GM12878 (cell line): ENCODE data around the gene CDC42SE2. TPM values are rescaled to one million over a fixed set of nuclear protein-coding genes. Genes with fewer than 3 reads are reported as not detected.
A peak's percentile ranks its signal among the peaks of the same experiment; 100 is the strongest.

Experiments used
- BHLHE40 ChIP-seq, 2 experiments: fragments of 450-650 bp in 1 of 2; IDR thresholded peaks; 2 replicates each; pipeline ENCODE4 v1.6.1; 2011 to 2017; ENCODE audit warnings: low read depth in 2 of 2, borderline replicate concordance in 1 of 2, improper control_type of control experiment in 1 of 2, low read length in 1 of 2, mild to moderate bottlenecking in 1 of 2
- BMI1 ChIP-seq: fragments of 450-650 bp; IDR thresholded peaks from 2 replicates; pipeline ENCODE4 v1.6.1; 2016; ENCODE audit warnings: mild to moderate bottlenecking, moderate library complexity, borderline replicate concordance
- BRCA1 ChIP-seq: IDR thresholded peaks from 2 replicates; pipeline ENCODE4 v1.6.1; 2011; ENCODE audit warnings: low read depth, low read length, improper control_type of control experiment
- CBFB ChIP-seq: IDR thresholded peaks from 2 replicates; pipeline ENCODE4 v1.6.1; 2016; ENCODE audit warnings: antibody characterized with exemption, low read depth
- CEBPB ChIP-seq, 2 experiments: fragments of 150-350 bp in 1 of 2; IDR thresholded peaks; 2 replicates each; pipeline ENCODE4 v1.6.1; 2012 to 2014; ENCODE audit warnings: low read depth in 2 of 2, low read length in 2 of 2, borderline replicate concordance in 1 of 2, inconsistent platforms in 1 of 2
- FOXM1 ChIP-seq: IDR thresholded peaks from 2 replicates; pipeline ENCODE4 v1.6.1; 2012; ENCODE audit warnings: low read depth, mild to moderate bottlenecking, inconsistent platforms, low read length, moderate library complexity
- HCFC1 ChIP-seq: fragments of 150-350 bp; IDR thresholded peaks from 2 replicates; pipeline ENCODE4 v1.6.1; 2014; ENCODE audit warnings: low read length
- HDAC2 ChIP-seq: fragments of 200-600 bp; sonication (generic); IDR thresholded peaks from 2 replicates; pipeline ENCODE4 v1.6.1; 2017
- HDGF ChIP-seq: fragments of 450-650 bp; IDR thresholded peaks from 2 replicates; pipeline ENCODE4 v1.6.1; 2016; ENCODE audit warnings: antibody characterized with exemption
- NR2C1 ChIP-seq: fragments of 450-650 bp; IDR thresholded peaks from 2 replicates; pipeline ENCODE4 v1.6.1; 2017; ENCODE audit warnings: antibody characterized with exemption, mild to moderate bottlenecking, moderate library complexity
- RAD21 ChIP-seq: IDR thresholded peaks from 2 replicates; pipeline ENCODE4 v1.6.1; 2011; ENCODE audit warnings: mild to moderate bottlenecking, low read depth, low read length, moderate library complexity; ENCODE audit not compliant: insufficient read depth
- STAT3 ChIP-seq: IDR thresholded peaks from 2 replicates; pipeline ENCODE4 v1.6.1; 2011; ENCODE audit warnings: low read depth, low read length, improper control_type of control experiment
- SUPT20H ChIP-seq: IDR thresholded peaks from 2 replicates; pipeline ENCODE4 v1.6.1; 2011; ENCODE audit warnings: low read depth, mild to moderate bottlenecking, low read length, moderate library complexity, borderline replicate concordance; ENCODE audit not compliant: control insufficient read depth
- TAF1 ChIP-seq: IDR thresholded peaks from 2 replicates; pipeline ENCODE4 v1.6.1; 2011; ENCODE audit warnings: mild to moderate bottlenecking, low read depth, low read length, borderline replicate concordance
- YBX1 ChIP-seq: fragments of 450-650 bp; IDR thresholded peaks from 2 replicates; pipeline ENCODE4 v1.6.1; 2016; ENCODE audit warnings: antibody characterized with exemption
- YY1 ChIP-seq: IDR thresholded peaks from 2 replicates; pipeline ENCODE4 v1.6.1; 2011; ENCODE audit warnings: low read depth, mild to moderate bottlenecking, low read length
- ZNF207 ChIP-seq: fragments of 450-650 bp; IDR thresholded peaks from 2 replicates; pipeline ENCODE4 v1.6.1; 2014; ENCODE audit warnings: antibody characterized with exemption, mild to moderate bottlenecking, borderline replicate concordance
- ZNF274 ChIP-seq: IDR thresholded peaks from one replicate; pipeline ENCODE4 v1.8.0; 2011; ENCODE audit not compliant: insufficient read length, insufficient read depth
- polyA plus RNA-seq, 11 experiments: library from polyadenylated mRNA; depleted of rRNA in 4 of 11; unstranded in 6 of 11; stranded (reverse) in 5 of 11; fragments of >200 nt; fragmentation: Nextera tagmentation in 4 of 11; fragmentation: Illumina TruSeq in 1 of 11; extraction: Ambion mirVana in 4 of 11; extraction: Trizol in 1 of 11; gene quantifications; 1 replicate in 1 of 11; 2 replicates in 10 of 11; pipeline versions ENCODE4 v1.2.1 to v1.2.3, GENCODE V29; 2011 to 2016; ENCODE audit warnings: inconsistent platforms in 2 of 11, missing spikeins in 2 of 11, low read depth in 1 of 11
- total RNA-seq, 4 experiments: library from RNA; depleted of rRNA in 3 of 4; stranded (reverse); fragments of >200 nt in 3 of 4; fragmentation: Illumina TruSeq in 1 of 4; extraction: Trizol in 1 of 4; gene quantifications; 2 replicates each; pipeline versions ENCODE4 v1.2.1 to v1.2.3, GENCODE V29; 2013 to 2021
- TF ChIP-seq, protein P1 (sequence below): fragments of 450-650 bp; IDR thresholded peaks from 2 replicates; pipeline ENCODE4 v1.6.1; 2017; ENCODE audit warnings: borderline replicate concordance
- TF ChIP-seq, protein P2 (sequence below): IDR thresholded peaks from 2 replicates; pipeline ENCODE4 v1.6.1; 2012; ENCODE audit warnings: low read length, inconsistent platforms
- TF ChIP-seq, protein P3 (sequence below): fragments of 450-650 bp; IDR thresholded peaks from 2 replicates; pipeline ENCODE4 v1.6.1; 2016; ENCODE audit warnings: mild to moderate bottlenecking, moderate library complexity, borderline replicate concordance

The CDC42SE2 gene
- total and polyA plus RNA-seq, 10 of the 15 experiments (the other 5 are each of a cell fraction or from before 2014, with no cell fraction given), result 57.0 to 148 (median 80.3) TPM

DNA sequence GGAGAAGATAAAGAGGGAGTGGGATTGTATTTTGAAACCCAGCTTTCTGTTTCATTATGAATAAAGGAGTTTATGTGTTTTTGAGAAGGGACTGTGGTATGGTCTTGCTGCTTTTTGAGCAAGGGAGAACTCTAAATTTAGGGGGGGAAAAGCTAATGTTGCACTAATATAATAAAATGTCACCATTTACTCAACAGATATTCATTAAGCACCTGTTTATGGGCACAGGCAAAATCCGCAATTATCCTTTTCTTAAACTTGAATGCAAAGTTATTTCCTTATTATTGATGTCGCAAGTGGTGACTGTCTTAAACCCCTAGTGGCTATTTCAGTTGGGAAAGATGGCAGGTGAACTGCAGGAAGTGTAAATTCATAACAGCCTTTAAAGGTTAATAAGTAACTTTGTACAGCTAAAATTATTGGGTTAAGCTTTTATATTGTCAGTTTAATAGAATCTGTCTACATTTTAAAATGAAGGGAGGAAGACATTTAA, 1.5 kb downstream of the CDC42SE2 start (continued):
- TF ChIP-seq BHLHE40 (IDR thresholded peaks at IDR 0.05; ENCODE audit: borderline replicate concordance in 1 of 2, low read depth in 2 of 2, low read length in 1 of 2) (peak in 1 of 2 experiments; percentile 51; a peak in 3 of 4 replicates), STAT3 (no peak), NR2C1 (0 out of 2 replicates have a peak, but pooled peaks have one; percentile 4), HDGF (no peak), BMI1 (0 out of 2 replicates have a peak, but pooled peaks have one; percentile 20), HCFC1 (no peak), ZNF274 (no peak), YY1 (peak; percentile 80; the same call in 1 of the 2 replicates), YBX1 (no peak), CEBPB (IDR thresholded peaks at IDR 0.05; ENCODE audit: borderline replicate concordance in 1 of 2, low read depth in 2 of 2, low read length in 2 of 2) (no peak), SUPT20H (no peak), ZNF207 (no peak), HDAC2 (no peak), RAD21 (peak; percentile 35; the same call in 1 of the 2 replicates), BRCA1 (no peak), FOXM1 (peak; percentile 32; the same call in 1 of the 2 replicates), CBFB (no peak), TAF1 (no peak)
- TF ChIP-seq, protein P1, sequence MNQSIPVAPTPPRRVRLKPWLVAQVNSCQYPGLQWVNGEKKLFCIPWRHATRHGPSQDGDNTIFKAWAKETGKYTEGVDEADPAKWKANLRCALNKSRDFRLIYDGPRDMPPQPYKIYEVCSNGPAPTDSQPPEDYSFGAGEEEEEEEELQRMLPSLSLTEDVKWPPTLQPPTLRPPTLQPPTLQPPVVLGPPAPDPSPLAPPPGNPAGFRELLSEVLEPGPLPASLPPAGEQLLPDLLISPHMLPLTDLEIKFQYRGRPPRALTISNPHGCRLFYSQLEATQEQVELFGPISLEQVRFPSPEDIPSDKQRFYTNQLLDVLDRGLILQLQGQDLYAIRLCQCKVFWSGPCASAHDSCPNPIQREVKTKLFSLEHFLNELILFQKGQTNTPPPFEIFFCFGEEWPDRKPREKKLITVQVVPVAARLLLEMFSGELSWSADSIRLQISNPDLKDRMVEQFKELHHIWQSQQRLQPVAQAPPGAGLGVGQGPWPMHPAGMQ, result no peak
- TF ChIP-seq, protein P2, sequence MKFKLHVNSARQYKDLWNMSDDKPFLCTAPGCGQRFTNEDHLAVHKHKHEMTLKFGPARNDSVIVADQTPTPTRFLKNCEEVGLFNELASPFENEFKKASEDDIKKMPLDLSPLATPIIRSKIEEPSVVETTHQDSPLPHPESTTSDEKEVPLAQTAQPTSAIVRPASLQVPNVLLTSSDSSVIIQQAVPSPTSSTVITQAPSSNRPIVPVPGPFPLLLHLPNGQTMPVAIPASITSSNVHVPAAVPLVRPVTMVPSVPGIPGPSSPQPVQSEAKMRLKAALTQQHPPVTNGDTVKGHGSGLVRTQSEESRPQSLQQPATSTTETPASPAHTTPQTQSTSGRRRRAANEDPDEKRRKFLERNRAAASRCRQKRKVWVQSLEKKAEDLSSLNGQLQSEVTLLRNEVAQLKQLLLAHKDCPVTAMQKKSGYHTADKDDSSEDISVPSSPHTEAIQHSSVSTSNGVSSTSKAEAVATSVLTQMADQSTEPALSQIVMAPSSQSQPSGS, result peak; percentile 48; the same call in 1 of the 2 replicates
- TF ChIP-seq, protein P3, sequence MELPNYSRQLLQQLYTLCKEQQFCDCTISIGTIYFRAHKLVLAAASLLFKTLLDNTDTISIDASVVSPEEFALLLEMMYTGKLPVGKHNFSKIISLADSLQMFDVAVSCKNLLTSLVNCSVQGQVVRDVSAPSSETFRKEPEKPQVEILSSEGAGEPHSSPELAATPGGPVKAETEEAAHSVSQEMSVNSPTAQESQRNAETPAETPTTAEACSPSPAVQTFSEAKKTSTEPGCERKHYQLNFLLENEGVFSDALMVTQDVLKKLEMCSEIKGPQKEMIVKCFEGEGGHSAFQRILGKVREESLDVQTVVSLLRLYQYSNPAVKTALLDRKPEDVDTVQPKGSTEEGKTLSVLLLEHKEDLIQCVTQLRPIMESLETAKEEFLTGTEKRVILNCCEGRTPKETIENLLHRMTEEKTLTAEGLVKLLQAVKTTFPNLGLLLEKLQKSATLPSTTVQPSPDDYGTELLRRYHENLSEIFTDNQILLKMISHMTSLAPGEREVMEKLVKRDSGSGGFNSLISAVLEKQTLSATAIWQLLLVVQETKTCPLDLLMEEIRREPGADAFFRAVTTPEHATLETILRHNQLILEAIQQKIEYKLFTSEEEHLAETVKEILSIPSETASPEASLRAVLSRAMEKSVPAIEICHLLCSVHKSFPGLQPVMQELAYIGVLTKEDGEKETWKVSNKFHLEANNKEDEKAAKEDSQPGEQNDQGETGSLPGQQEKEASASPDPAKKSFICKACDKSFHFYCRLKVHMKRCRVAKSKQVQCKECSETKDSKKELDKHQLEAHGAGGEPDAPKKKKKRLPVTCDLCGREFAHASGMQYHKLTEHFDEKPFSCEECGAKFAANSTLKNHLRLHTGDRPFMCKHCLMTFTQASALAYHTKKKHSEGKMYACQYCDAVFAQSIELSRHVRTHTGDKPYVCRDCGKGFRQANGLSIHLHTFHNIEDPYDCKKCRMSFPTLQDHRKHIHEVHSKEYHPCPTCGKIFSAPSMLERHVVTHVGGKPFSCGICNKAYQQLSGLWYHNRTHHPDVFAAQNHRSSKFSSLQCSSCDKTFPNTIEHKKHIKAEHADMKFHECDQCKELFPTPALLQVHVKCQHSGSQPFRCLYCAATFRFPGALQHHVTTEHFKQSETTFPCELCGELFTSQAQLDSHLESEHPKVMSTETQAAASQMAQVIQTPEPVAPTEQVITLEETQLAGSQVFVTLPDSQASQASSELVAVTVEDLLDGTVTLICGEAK, result no peak
